MCF 10A (cell line): Measurements from ENCODE around the gene B4GALT2. TPM values are rescaled to one million over a fixed set of nuclear protein-coding genes. Genes with fewer than 3 reads are reported as not detected.

ENCODE experiments used
- BruUV-seq: library from RNA; stranded (reverse); fragments of 400-500 nt; replicated peaks from 2 replicates; lab custom pipeline; 2021; lab: Mats Ljungman, UMichigan
- CTCF ChIA-PET: fragments of 300-600 bp; sonication (Branson Sonifier 250); formaldehyde crosslinking; extraction: SDS; loops from one replicate; lab custom pipeline; 2021; ENCODE audit warnings: antibody characterized with exemption, inconsistent platforms; lab: Yijun Ruan, JAX
- POLR2A ChIA-PET: fragments of 300-600, 350-650 bp; sonication (Branson Sonifier 250); formaldehyde crosslinking; extraction: SDS; loops from one replicate; lab custom pipeline; 2020; ENCODE audit warnings: antibody characterized with exemption, inconsistent platforms; lab: Yijun Ruan, JAX
- DNase-seq: peaks from one replicate; pipeline ENCODE4 v3.0.0-alpha.2; 2018; ENCODE audit not compliant: unreplicated experiment
- H3K27ac Mint-ChIP-seq: one replicate; pipeline ENCODE4 v1.8.0; 2022; ENCODE audit warnings: mild to moderate bottlenecking, low read depth, mixed read lengths; ENCODE audit not compliant: unreplicated experiment
- H3K27me3 Mint-ChIP-seq: one replicate; pipeline ENCODE4 v1.8.0; 2022; ENCODE audit warnings: mixed read lengths; ENCODE audit not compliant: insufficient read depth, unreplicated experiment
- H3K36me3 Mint-ChIP-seq: one replicate; pipeline ENCODE4 v1.8.0; 2022; ENCODE audit warnings: mild to moderate bottlenecking, moderate library complexity, mixed read lengths; ENCODE audit not compliant: insufficient read depth, unreplicated experiment
- H3K4me1 Mint-ChIP-seq: one replicate; pipeline ENCODE4 v1.8.0; 2022; ENCODE audit warnings: mixed read lengths; ENCODE audit not compliant: insufficient read depth, unreplicated experiment
- H3K4me3 Mint-ChIP-seq: one replicate; pipeline ENCODE4 v1.8.0; 2022; ENCODE audit warnings: mild to moderate bottlenecking, moderate library complexity, mixed read lengths; ENCODE audit not compliant: unreplicated experiment
- H3K9me3 Mint-ChIP-seq: one replicate; pipeline ENCODE4 v1.8.0; 2022; ENCODE audit warnings: mixed read lengths; ENCODE audit not compliant: unreplicated experiment
- intact Hi-C: fragments of 100-400 bp; cut with micrococcal nuclease; formaldehyde crosslinking; loops from 2 replicates; pipeline ENCODE4 v1.14.1; 2022
- total RNA-seq: library from RNA; stranded (reverse); gene quantifications from 2 replicates; pipeline ENCODE4 v1.2.3, GENCODE V29; 2022
- TF ChIP-seq, protein P1 (sequence below): fragments of 200-600 bp; IDR thresholded peaks from one replicate; pipeline ENCODE4 v1.8.0; 2022; ENCODE audit warnings: antibody characterized with exemption, mild to moderate bottlenecking; ENCODE audit not compliant: unreplicated experiment

Gene B4GALT2
- total RNA-seq, 1 experiment from 2014 or later: 68.4 TPM

DNA sequence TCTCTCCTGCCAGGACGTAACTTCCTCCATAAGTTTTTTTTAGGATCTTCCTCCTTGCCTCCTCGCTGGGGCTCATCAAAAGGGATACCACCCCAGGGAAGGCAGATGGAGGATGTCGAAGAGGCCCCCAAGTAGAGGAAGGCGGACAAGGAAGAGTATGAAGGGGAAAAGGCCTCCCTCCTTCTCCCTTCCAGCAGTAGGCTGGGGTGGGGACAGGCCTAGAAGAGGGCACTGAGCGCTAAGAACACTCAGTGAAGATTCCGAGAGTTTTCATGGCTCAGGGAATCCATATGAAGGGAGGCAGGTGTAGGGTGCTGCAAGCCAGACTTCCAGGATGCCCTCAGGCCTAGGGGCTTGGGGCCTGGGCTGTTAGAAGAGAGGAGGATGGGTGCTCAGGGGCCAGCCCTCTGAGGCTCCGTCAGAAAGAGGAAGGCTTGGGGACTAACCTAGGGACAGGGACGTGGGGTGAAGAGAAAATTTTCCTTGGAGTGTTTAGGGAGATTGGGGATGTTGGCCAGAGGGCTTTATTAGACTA, 54.1 kb downstream of the B4GALT2 start:
- no TSS peak for BruUV-seq
- intact Hi-C loops: no loop called here
- POLR2A ChIA-PET: no interaction called here
- no peaks in the 10 kb centered on the region for H3K9me3 Mint-ChIP-seq
- no peak overlapping the region for H3K4me3 Mint-ChIP-seq
- CTCF ChIA-PET: interaction anchor here (0.5 to 16.5 kb wide), 8 partner anchors 14 to 562 kb away, joined by 3 to 218 read pairs (median 4); no protein-coding TSS in a partner anchor
- TF ChIP-seq, protein P1, sequence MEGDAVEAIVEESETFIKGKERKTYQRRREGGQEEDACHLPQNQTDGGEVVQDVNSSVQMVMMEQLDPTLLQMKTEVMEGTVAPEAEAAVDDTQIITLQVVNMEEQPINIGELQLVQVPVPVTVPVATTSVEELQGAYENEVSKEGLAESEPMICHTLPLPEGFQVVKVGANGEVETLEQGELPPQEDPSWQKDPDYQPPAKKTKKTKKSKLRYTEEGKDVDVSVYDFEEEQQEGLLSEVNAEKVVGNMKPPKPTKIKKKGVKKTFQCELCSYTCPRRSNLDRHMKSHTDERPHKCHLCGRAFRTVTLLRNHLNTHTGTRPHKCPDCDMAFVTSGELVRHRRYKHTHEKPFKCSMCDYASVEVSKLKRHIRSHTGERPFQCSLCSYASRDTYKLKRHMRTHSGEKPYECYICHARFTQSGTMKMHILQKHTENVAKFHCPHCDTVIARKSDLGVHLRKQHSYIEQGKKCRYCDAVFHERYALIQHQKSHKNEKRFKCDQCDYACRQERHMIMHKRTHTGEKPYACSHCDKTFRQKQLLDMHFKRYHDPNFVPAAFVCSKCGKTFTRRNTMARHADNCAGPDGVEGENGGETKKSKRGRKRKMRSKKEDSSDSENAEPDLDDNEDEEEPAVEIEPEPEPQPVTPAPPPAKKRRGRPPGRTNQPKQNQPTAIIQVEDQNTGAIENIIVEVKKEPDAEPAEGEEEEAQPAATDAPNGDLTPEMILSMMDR: no peak
- H3K27me3 Mint-ChIP-seq: no peaks in the 10 kb centered on the region
- H3K27ac Mint-ChIP-seq: no peak overlapping the region
- DNase-seq: no peak
- peaks cover 31% of the 10 kb centered on the region for H3K4me1 Mint-ChIP-seq
- H3K36me3 Mint-ChIP-seq: no peaks in the 10 kb centered on the region

DNA sequence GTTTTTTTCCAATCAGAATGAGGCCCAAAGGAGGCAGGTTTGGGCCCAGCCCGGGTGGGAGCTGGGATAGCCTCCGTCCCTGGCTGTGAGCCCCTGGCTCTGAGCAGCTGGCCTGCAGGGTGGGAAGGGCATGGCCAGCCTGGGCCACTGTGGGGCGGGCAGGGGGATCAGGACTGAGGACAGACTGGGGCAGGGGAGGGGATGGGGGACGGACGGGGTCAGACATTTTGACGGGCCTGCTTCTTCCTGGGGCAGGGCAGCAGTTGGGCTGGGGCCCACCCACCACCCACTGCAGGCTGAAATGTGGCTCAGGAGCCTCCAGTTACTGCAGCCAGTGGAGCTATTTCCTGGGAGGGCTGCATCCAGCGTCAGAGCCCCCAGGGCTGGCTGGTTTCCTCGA, 54.7 kb downstream of the B4GALT2 start:
- H3K4me3 Mint-ChIP-seq: no peak overlapping the region
- H3K4me1 Mint-ChIP-seq: peaks cover 25% of the 10 kb centered on the region
- no peak for DNase-seq
- H3K36me3 Mint-ChIP-seq: no peaks in the 10 kb centered on the region
- no TSS peak for BruUV-seq
- H3K27ac Mint-ChIP-seq: no peak overlapping the region
- H3K27me3 Mint-ChIP-seq: no peaks in the 10 kb centered on the region
- H3K9me3 Mint-ChIP-seq: no peaks in the 10 kb centered on the region
- TF ChIP-seq, protein P1: no peak
- POLR2A ChIA-PET: no interaction called here
- intact Hi-C loops: no loop called here
- CTCF ChIA-PET: interaction anchor here (0.5 to 16.5 kb wide), 8 partner anchors 19 to 619 kb away, joined by 3 to 218 read pairs (median 4); partner anchors contain the start of gene PTPRF

DNA sequence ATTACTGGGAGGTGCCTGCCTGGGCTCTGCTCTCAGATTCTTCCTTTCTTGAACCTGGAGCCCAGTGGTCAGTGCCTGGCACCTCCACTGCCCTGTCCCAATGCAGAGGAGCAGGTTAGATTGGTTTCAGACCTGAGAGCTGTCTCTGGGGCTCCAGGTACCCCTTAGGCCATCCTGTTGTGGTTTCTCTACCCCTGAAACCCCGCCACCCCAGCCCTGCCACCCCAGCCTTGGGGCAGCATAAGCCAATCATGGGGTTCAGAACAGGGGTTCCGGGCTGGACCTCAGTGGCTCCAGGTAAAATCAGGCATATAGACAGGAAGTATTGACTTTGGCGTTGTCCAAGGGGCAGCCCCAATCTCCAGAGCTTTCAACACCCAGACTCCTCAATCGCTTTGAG, 55.4 kb downstream of the B4GALT2 start:
- TF ChIP-seq, protein P1: no peak
- peaks cover 18% of the 10 kb centered on the region for H3K4me1 Mint-ChIP-seq
- CTCF ChIA-PET: interaction anchor here (0.6 to 16.5 kb wide), 10 partner anchors 12 to 619 kb away, joined by 3 to 218 read pairs (median 6); partner anchors contain the start of genes ATP6V0B and PTPRF
- BruUV-seq: no TSS peak
- H3K9me3 Mint-ChIP-seq: no peaks in the 10 kb centered on the region
- no peaks in the 10 kb centered on the region for H3K36me3 Mint-ChIP-seq
- no peak overlapping the region for H3K4me3 Mint-ChIP-seq
- intact Hi-C loops: no loop called here
- H3K27me3 Mint-ChIP-seq: no peaks in the 10 kb centered on the region
- no peak overlapping the region for H3K27ac Mint-ChIP-seq
- POLR2A ChIA-PET: interaction anchor here (0.6 kb wide), 1 partner anchor 1632 kb away, joined by 3 read pairs; no protein-coding TSS in a partner anchor
- no peak for DNase-seq

DNA sequence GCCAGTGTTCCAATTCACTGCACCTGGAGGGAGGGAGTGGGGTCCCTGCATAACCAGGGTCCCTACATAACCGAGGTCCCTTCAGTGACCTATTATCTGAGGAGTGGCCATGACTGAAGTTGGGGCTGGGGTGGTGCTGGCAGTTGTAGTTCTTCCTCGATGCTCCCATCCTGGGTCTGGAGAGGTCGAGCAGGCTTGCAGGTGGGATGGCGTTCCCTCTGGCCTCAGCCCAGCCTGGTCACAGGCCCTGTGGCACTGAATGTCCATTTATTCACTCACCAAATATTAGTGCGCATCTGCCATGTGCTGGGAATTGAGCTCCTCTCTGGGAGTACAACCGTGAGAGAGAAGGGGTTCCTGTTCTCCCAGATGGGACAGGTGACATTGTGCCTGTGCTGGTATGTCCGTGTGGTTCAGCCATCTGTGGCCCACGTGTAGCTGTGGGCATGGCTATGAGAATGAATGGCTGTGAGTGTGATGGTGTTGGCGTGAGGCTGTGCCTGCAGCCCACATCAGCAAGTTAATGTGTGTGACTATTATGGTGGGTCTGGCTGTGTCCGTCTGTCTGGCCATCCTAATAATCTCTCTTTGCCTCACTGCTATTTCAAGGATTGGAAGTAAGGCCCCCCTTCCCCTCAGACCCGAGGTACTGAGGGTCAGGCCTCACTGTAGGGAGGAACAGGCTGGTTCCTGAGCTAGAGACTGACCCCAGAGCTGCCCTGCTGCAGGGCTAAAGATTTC, 56.1 kb downstream of the B4GALT2 start:
- no peak overlapping the region for H3K27ac Mint-ChIP-seq
- no peak overlapping the region for H3K4me3 Mint-ChIP-seq
- intact Hi-C loops: no loop called here
- H3K4me1 Mint-ChIP-seq: peaks cover 11% of the 10 kb centered on the region
- H3K27me3 Mint-ChIP-seq: no peaks in the 10 kb centered on the region
- no TSS peak for BruUV-seq
- DNase-seq: no peak
- CTCF ChIA-PET: interaction anchor here (0.6 to 16.5 kb wide), 18 partner anchors 8 to 618 kb away, joined by 3 to 218 read pairs (median 8); partner anchors contain the start of gene ATP6V0B
- no peaks in the 10 kb centered on the region for H3K9me3 Mint-ChIP-seq
- no peaks in the 10 kb centered on the region for H3K36me3 Mint-ChIP-seq
- POLR2A ChIA-PET: interaction anchor here (0.6 to 2.3 kb wide), 4 partner anchors 29 to 1631 kb away, joined by 3 to 16 read pairs (median 3); no protein-coding TSS in a partner anchor
- TF ChIP-seq, protein P1: no peak
